GM21515 (cell line): ENCODE measurements around the gene LYRM7.
"Not testable (repeated sequence)": the region's sequence is repeated elsewhere in the genome, so short reads cannot be mapped to it uniquely, and the experiment has no call there.

Experiments
- ATAC-seq: cut with Tn5 transposase; IDR thresholded peaks from one replicate; pipeline ENCODE4 v1.9.1; 2021; ENCODE audit not compliant: unreplicated experiment

The LYRM7 gene

DNA sequence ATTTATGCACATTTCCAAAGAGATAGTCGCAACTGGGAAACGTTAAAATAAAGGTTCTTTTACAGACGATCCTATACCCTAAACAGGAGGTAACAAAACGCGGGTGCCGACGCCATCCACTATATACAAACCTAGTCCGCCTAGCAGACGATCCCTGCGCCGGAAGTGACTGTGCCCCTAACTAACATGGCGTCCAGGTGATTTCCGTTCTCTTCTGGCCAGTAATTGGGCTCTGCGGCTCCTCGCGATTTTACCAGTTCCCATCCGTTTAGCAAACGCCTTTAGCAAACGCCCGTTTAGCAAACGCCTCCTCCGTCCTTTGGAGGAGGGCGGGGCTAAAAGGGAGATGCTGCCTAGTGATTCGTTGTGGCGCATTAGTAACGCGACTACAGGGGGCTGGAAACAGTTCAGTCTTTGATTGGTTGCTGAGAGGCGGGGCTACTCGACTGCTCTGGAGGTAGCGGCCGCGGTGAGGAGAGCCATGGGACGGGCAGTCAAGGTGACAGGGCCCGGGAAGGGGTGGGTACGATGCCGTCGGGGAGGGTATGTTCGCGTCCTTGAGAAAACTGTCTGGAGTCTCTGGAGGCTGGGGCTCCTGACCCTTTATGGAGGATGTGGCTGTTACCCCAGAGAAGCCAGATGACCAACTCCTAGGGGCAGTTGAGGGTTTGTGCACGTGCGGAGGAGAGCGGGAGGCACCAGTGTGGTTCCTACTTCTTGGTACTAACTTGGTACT, at the start of gene LYRM7:
TSS of gene LYRM7 (plus strand) at position 405 of the 736 bp plus-strand sequence. CDS start at position 482, 77 bp downstream.
- peak; percentile 98 for ATAC-seq

DNA sequence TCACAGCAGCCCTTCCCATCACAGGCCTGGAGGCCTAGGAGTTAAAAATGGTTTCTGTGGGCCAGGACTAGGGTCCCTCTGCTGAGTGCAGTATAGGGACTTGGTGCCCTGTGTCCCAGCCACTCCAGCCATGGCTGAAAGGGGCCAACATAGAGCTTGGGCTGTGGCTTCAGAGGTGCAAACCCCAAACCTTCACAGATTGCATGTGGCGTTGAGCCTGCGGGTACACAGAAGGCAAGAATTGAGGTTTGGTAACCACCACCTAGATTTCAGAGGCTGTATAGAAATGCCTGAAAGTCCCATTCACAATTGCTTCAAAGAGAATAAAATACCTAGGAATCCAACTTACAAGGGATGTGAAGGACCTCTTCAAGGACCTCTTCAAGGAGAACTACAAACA, 43.5 kb upstream of the LYRM7 start:
- ATAC-seq = not testable (repeated sequence)

DNA sequence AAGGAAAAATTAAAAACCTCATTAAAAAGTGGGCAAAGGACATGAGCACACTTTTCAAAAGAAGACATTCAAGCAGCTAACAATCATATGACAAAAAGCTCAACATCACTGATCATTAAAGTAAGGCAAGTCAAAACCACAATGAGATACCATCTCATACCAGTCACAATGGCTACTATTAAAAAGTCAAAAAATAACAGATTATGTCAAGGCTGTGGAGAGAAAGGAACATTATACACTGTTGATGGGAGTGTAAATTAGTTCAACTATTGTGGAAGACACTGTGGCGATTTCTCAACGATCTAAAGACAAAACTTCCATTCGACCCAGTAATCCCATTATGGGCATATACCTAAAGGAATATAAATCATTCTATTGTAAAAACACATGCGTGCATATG, 41.4 kb upstream of the LYRM7 start:
- ATAC-seq = no peak

DNA sequence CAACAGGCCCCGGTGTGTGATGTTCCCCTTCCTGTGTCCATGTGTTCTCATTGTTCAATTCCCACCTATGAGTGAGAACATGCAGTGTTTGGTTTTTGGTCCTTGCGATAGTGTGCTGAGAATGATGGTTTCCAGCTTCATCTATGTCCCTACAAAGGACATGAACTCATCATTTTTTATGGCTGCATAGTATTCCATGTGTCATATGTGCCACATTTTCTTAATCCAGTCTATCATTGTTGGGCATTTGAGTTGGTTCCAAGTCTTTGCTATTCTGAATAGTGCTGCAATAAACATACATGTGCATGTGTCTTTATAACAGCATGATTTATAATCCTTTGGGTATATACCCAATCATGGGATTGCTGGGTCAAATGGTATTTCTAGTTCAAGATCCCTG, 37.7 kb upstream of the LYRM7 start:
- ATAC-seq = not testable (repeated sequence)

DNA sequence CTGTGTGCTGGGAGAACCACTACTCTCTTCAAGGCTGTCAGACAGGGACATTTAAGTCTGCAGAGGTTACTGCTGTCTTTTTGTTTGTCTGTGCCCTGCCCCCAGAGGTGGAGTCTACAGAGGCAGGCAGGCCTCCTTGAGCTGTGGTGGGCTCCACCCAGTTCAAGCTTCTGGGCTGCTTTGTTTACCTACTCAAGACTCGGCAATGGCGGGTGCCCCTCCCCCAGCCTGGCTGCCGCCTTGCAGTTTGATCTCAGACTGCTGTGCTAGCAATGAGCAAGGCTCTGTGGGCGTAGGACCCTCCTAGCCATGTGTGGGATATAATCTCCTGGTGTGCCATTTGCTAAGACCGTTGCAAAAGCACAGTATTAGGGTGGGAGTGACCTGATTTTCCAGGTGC, 32.3 kb upstream of the LYRM7 start:
- ATAC-seq = not testable (repeated sequence)

DNA sequence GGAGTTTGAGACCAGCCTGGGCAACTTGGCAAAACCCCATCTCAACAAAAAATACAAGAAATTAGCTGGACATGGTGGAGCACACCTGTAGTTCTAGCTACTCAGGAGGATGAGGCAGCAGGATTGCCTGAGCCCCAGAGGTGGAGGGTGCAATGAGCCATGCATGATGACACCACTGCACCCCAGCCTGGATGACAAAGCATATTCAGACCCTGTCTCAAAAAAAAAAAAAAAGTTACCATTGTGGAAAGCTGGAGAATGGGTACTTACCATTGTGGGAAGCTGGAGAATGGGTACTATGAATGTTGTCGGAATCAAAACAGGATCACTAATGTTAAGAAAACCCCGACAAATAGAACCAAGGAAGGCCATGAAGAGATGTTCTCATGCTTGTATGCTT, 31.4 kb upstream of the LYRM7 start:
- ATAC-seq = no peak

DNA sequence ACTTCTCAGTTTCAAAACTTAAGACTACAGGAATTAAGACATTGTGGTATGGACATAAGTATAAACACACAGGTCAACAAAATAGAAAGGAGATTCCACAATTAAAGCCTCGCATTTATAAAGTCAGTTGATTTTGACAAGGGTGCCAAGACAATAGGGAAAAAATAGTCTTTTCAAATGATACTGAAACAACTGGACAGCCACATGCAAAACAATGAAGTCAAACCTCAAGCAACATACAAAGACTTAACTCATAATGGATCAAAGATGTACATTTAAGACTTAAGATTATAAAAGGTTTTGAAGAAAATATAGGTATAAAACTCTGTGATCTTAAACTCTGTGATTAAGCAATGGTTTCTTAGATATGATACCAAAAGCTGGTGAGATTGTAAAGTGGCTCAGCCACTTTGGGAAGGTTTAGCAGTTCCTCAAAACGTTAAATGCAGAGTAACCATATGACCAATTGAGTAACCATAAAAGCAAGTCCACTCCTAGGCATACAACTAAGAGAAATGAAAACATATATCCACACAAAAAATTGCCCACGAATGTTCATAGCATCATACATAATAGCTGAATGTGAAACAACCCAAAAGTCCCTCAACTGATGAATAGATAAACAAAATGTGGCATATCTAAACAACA, 27.6 kb upstream of the LYRM7 start:
- no peak for ATAC-seq

DNA sequence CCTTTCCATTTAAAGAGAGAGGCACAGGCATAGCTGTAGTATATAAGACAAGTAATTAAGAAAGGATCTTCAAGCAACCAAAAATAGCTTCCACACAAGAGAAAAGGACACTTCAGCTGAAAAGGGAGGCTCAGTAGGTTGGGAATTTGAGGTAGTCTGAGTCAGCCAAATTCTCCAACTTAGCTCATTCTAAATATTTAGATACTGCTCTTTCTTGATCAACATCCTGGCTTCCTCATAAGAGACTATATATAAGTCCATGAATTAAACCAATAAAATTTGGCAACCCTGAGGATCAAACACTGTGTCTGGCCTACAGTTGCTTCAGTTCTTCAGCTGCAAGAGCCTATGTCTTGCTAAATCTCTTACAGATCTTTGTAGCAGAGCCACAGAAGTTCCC, 23.5 kb upstream of the LYRM7 start:
- ATAC-seq = no peak

DNA sequence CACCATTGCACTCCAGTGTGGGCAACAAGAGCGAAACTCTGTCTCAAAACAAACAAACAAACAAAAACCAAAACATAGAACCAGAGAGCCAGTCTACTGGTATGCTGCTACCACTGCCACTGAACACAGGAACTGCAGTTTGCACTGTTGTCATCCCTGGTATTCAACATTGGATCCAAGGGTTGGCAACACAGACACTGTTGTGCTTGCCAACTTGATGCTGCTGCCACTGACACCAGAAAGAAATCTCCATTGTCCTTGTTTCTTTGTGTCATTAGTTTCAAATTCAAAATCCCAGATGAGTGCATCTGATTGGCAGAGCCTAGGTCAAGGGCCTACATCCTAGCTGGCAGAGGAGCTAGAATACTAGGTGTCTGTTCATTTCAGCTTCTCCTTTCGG, 21.9 kb upstream of the LYRM7 start:
- ATAC-seq = no peak

DNA sequence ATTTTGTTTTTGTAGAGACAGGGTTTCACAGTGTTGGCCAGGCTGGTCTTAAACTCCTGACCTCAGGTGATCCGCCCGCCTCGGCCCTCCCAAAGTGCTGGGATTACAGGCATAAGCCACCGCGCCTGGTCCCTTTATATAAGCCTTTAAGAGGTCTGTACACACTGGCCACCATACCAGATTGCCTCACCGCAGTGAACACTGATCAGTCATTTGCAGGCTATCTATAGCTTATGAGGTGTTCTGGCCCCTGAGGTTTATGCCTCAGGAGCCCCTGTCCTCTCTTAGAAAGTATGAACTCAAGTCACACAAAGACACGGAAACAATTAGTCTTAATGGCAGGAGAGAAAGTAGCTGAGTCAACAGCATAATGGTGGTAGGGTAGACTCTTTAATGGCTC, 20.3 kb upstream of the LYRM7 start:
- no peak for ATAC-seq

DNA sequence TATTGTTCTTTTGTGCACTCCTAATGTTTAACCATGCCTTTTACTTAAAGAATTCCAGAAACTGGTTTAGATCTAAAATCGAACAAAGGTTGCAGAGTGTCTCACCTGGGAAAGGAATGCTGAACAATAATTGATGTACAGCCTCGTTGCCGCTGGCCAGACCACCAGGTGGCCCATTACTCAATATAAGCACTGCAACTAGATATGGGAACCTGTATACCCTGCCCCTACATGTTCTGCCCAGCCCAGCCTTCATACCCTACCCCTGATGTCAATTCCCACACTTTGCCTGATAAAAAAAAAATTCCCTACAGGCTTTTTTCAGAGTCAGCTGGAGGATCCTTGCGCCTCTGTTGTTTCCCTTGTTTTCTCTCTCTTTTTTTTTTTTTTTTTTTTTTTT, 19.5 kb upstream of the LYRM7 start:
- ATAC-seq = no peak

DNA sequence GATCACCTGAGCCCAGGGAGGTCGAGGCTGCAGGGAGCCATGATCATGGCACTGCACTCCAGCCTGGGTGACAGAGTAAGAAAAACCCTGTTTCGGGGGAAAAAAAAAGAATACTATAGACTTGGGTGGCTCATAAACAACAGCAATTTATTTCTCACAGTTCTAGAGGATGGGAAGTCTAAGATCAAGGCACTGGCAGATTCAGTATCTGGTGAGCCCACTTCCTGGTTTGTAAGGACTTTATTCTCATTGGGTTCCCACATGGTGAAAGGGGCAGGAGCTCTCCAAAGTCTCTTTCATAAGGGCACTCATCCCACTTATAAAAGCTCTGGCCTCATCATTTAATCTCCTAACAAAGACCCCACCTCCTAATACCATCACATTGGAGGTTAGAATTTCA, 14.4 kb upstream of the LYRM7 start:
- no peak for ATAC-seq

DNA sequence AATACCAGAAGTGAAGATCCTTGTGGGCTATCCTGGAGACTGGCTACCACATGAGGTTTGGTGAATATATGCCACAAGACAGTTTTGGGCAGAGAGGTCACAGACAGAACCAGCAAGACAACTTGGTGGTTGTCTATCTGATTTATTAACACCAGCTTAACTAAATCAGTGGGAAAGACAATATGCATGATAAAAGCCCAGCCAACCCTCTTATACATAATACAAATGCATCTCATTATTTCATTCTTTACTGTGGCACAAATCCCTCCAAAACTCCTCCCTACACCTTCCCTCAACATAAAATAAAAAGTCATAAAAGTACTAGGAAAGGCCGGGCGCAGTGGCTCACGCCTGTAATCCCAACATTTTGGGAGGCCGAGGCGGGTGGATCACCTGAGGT, 13.8 kb upstream of the LYRM7 start:
- no peak for ATAC-seq

DNA sequence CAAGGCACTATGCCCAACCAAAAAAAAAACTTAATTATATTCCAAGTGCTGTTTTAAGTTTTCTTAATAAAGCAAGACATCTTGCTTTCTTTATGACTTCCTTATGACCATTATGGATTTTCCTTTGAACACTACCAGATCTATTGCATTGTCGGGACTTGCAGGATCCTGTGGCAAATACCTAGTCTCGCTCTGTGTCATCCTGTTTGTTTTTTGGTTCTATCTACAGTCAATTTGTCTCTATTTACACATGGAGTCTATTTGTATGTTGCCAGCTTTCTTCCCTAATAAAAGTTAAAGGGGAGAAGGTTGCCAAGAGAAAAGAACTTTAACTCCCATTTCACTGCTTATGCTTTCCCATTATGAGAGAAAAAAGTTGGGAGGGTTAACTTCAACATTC, 10.6 kb upstream of the LYRM7 start:
- ATAC-seq = no peak

DNA sequence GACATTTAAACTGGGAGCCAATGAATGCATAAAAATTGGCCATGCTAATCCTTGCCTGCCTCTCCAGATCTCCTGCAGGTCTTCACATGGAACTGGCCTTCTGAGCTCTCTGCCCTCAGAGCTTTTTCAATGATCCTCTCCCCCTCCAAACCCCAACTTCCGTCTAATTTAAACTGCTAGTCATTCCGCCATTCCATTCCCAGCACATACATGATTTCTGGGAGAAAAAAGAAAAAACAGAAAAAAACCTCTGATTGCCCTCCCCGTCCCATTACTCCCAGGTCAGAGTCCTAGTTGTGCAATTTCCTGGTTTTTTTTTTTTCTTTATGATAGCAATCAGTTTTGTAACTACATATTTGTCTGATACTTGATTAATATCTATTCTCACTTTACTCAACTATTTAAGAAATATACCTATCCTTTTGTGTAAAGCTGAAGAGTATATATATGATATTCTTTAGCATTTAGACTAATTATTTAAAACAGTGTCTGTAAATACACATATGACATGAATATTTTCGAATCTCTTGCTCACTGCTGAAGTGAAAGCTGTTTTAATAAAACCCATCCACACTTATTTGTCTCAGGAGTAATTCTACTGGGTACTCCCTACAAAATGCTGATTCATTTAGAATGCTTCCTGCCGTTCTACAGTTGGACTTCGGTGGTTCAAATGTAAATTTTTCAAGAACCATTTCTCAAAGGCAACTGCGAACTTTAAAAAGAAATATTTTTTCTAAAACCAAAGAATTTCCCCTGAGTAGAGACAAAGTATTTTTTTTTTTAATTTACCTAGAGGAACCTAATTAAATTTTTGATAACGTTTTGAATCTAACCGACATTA, 7.2 kb upstream of the LYRM7 start:
- no peak for ATAC-seq

DNA sequence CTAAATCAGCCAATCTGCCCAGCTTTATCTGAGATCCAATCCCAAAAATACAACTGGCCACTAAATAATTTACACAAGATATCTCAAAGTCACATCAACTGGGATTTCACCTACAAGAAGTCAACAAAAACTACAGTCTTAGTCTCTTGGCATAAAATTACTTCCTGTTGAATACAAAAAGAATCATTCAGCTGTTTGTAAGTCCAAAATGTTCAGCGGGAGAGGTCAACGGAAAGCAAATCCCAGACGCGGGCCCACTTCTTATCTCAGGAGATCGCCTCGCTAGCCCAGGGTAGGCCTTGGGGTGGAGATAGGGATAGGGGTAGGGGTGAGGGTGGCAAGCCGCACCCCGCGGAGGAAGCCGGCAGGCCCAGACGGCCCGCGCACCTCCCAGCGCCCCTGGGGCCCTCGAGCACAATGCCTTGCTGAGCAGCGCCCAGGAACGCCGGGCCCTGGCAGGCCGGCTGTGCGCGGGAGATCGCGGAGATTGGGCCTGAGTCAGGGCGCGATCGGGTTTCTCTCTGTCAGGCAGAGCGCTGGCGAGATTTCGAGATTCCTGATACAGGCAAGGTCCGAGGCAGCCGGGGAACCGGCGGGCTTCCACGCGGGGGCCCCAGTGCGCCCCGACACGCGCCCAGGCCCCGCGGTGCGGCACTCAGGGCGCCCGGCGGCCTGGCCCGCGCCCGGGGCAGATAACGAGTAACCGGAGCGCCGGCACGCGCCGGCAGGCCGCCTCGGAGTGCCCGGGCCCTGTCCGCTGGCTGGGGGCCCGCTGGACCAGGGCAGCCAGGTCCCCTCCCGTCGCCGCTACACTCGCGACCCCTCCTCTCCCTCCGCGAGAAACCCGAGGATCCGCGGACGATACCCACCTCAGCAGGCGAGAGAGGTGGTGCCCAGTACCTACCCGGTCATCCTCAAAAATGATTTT, 6.3 kb upstream of the LYRM7 start:
- peak; percentile 70 for ATAC-seq

DNA sequence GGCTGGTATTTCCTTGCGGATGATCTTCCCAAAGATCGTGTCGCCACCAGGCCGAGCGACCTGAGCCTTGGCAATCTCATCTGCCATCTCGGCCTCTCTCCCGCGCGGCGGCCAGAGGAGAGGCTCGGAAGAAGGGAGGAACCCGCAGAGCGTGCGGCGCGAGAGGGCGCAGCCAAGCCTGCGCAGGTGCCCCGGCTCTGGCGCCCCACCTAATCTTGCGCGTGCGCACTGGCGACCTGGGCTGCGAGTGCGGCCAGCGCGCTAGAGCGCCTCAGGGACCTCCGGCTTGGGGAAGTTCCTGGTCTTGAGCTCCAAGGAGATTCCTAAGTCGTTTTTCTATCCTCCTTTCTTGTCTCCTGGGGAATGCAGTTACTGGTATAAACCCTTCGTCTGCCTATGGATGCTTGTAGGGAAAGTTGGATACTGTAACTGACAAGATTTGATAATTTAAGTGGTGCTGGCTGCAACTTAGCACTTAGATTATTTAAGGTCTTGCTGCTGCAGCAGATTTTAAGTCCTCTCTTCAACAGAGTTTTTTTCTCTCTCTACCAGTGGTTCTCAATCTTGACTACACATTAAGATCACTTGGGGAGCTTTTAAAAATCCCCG, 5.5 kb upstream of the LYRM7 start, which contains the start of gene HINT1:
TSS of gene HINT1 (minus strand) at position 138 of the 609 bp plus-strand sequence. CDS start at position 87, 51 bp downstream.
- peak; percentile 83 for ATAC-seq

DNA sequence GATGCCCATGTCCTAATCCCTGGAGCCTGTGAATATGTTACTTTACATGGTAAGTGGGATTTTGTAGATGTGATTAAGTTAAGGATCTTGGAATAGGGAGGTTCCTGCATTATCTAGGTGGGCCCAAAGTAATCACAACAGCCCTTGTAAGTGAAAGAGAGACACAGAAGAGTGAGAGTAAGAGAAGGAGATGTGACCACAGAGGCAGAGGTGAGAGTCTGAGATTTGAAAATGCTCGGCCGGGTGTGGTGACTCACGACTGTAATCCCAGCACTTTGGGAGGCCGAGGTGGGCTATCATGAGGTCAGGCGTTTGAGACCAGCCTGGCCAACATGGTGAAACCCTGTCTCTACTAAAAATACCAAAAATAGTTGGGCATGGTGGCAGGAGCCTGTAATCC, 3.1 kb upstream of the LYRM7 start:
- ATAC-seq = no peak

DNA sequence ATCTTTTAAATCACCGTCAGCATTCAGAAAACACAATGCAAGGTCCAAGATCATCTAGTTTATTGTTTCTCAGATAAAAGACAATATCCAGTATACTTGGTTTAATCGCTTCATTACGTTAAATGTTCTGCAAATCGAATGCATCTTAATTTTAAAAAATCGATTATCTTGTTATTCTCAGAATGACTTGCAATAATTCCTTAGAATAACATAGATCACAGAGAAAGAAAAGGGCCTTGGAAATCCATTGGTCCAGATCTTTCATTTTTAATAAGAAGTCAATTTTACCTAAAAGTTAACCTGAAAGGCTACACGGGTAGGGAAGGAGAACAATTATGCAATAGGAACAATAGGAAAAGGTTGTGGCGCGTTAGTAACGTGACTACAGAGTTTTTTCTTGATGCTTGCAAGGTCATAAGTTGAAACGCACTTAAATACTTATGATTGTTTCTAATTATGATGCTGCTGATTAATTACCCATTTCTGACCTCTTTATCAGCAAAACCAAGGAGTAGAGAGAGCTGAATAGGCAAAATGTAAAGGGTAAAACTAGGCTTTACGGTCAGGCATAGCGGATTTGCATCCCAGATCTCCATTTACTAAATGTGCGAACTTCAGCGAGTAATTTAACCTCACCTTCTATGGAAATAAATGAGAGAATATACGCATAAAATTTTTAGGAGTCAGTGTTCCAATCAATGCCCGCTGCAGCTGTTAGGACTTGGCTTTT, 769 bp upstream of the LYRM7 start:
- ATAC-seq = no peak
